GM18511 (cell line): ENCODE data around the gene TOMT.
A peak's percentile ranks its signal among the peaks of the same experiment; 100 is the strongest.

ENCODE experiments used
- ATAC-seq: cut with Tn5 transposase; IDR thresholded peaks from one replicate; pipeline ENCODE4 v1.9.1; 2021; ENCODE audit warnings: mild to moderate bottlenecking, moderate library complexity; ENCODE audit not compliant: unreplicated experiment

Gene TOMT

DNA sequence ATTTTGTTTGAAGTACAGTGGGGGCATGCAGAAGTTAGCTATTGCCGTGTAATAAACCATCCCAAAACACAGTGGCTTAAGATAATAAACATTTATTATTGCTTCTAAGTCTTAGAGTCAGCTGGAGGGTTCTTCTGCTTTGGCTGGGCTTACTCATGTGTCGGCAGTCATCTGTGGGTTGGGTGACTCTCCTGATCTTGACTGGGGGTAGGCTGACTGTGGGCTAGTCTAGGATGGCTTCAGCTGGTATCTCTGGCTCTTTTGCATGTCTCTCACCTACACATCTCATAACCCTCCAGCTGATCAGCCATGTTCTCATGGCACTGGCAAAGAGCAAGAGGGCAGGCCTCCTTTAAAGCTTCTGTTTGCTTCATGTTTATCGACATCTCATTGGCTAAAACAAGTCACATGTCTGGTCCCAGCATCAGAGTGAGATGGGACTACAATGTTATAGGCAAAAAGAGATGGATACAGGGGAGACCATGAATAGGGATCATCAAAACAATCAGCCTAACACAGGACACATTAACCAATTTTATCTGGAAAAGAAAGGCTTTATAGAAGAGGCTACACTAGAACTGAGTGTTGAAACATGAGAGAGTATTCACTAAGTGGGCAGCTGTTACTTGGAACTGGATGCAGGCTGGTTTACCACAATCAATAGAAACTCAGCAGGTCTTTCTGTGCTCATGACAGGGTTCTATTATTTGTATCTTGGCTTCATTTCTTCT is 19.9 kb upstream of the TOMT start:
- ATAC-seq, result no peak

DNA sequence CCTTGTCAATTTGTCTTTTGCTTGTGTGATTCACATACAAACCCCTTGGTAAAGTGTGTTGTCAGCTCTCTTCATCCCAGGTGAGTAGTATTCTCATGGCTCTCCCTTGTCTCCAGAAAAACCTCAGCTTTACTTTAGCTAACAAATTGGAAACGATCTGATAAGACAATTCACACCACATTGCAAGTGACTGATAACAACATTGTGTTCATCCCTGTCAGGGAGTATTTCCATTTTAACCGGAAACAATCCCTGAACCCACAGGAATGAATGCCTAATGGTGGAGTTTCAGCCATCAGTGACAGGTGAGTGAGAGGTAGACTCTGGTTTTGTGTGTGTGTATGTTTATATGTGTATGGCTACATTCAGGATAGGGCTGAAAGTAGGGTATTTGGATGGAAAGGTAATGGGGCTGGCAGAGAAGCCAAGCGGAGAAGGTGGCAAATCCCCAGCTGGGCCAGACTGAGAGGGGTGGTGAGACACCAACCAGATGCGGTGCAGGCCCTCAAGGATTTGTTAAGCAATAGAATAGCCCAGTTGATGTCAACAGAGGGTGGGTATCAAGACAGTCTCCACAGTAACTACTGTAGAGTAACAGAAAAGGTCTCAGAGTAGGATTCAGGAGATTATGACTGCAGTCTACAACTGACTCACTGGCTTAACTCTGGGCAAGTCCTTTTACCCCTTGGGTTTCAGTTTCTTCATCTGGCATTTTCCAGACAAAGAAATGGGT is 17.5 kb upstream of the TOMT start:
- no peak for ATAC-seq

GRCh38 chr11:72091292-72091691 is 14.4 kb upstream of the TOMT start:
- ATAC-seq, result no peak

- ATAC-seq, result no peak
These were observed 7.0 kb upstream of the TOMT start for GRCh38 chr11:72098741-72099140.

- no peak for ATAC-seq
These were observed 5.7 kb upstream of the TOMT start for GRCh38 chr11:72100009-72100408.

DNA sequence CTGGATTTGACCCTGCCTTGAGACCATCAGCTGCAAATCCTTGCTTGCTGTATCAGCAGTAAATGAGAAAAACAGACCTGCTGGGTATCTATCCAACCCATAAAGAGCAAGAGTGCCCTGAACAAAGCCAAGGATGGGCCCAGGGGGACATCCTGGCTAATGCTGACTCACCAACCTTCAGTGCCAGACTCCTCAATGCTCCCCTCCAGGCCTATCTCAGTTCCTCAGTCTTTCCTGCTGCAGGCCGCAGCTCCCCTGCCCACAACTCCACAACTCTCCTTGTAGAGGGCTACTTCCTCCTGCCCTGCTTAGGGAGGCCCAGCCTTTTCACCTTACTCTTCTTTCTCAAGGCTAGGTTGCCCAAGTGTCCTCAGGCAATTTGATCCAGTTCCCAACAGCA is 5.3 kb upstream of the TOMT start:
- no peak for ATAC-seq

DNA sequence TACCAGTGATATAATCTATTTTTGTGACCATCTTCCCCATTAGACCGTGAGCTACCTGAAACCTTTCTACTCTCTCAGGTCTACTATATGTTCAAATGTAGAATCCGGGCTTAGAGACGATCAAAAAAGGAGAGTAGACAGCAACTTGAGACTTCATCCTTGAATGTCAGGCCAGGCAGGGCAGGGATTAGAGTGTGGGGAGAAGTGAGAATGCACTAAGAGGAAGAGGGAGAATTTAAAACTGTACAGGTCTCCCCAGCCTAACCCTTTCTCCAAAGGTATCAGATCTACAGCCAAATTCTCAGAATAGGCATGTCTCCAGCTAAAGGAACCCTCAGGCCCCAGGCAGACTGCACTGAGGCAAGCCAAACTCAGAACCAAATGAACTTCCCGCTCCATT is 3.6 kb upstream of the TOMT start:
- ATAC-seq, result no peak

- ATAC-seq, result no peak
These were observed 3.1 kb upstream of the TOMT start for GRCh38 chr11:72102631-72102945.

DNA sequence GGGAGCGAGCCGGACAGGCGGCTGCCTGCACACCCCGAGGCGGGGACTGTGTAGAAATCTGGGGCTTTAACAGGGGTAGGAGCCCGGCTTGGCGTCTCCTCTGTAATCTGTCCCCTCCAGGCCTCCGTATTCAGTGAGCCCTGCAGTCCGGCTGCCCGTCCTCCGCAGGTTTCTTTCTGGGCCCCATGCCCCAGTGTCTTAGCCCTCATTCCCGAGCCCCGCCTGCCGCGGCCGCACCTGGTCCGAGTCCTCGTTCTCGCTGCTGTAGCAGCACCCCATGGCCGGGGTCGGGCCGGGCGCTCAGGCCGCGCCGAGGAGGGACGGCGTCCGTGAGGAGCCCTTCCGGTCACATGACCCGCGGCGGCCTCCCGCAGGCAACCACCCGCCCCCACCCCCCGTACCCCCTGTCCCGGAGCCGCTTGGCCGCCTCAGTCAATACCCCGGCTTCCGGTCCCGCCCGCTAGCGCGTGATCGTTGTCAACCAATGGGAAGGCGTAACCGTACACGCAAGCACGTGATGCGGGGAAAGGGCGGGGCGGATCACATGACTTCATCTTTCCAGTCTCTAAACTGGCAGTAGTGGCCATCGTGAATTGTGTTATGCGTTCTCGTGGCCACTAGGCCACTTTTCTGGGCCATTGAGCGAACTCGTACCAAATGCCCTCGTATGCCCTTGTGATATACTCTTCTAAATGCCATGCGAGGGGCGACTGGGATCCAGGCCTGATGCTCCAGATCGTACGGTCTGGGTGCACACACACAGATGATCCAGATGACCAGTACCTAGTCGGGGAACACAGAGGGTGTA is 2.6 kb upstream of the TOMT start, which contains the start of gene LAMTOR1:
Gene LAMTOR1 (minus strand): TSS at position 352 of the 808 bp plus-strand sequence. CDS start 73 bp downstream, at position 279.
- ATAC-seq, result peak; percentile 90

DNA sequence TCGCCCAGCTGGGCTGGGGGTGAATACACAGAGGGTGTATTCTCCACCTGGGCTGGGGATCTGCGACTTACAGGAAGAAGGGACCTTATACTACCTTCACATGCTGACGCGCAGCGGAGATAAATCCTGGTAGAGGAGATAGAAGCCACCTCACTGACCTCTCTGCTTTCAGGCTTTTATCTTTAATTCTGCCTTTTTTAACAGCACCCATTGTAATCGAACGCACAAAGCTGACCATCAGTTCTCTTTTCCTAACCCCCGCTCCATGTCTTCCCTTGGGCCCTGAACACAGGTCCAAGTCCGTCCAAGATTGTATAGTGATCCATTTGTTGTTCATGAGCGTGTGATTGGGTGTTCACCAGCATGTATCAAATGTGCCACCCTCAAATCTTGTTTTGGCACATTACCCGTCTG is 2.0 kb upstream of the TOMT start:
- no peak for ATAC-seq

- peak; percentile 10 for ATAC-seq
These were observed 5.8 kb downstream of the TOMT start for GRCh38 chr11:72111300-72112142.

GRCh38 chr11:72112143-72112977 is 6.6 kb downstream of the TOMT start, which contains the start of gene ANAPC15:
TSS of gene ANAPC15 (minus strand) at chr11:72112695. CDS start at chr11:72111276, 1,419 bp downstream.
- peak; percentile 95 for ATAC-seq

DNA sequence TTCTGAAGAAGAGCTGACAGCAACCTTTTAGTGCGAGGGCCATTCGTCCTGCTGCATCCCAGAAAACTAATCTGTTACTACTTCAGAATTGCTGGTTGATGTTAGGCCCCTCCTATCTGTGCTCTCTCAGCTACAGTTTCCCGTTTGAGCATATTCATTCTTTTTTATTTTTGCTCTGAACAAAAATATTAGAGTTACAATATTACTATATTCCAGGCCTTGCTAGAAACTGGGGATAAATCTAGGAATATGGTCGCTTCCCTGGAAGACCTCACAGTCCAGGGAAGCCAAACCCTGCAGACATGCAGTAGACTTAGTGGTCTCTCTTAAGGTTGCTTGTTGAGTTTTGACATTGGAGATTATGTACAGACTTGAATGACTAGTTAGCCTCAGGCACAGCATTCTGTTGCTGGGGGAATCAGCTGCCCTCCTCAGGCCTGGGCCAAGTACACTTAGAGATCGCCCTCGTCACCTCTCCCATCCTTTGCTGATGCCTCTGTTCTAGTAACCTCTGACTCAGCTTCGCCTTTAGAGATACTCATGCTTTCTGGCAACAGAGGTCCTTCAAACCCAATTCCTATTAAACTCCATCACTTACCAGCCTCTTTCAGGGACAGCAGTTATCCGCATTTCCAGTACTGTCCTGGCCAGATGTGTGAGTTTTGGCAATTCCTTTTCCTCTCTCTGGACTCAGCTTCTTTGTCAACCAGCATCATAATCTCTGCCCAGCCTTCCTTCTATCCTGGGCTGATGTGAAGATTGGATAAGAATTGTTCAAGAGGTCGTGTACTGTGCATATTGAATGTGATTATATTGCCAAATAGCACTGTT is 7.5 kb downstream of the TOMT start:
- peak; percentile 1 for ATAC-seq

DNA sequence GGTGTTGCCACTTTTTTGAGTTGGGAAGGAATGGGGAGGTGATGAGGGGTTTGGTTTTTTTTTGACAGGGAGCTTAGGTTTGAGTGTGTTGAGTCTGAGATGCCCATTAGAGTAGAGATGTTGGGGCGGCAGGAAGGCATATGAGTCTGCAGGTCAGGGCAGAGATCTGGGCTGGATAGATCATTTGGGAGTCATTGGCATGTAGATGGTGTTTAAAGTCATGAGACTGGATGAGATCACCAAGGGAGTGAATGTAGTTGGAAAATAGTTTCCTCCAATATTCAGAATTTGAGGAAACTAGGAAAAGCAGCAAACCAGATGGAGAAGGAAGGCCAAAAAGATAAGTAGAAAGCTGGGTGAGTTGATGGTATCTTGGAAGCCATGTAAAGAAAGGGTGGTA is 8.8 kb downstream of the TOMT start:
- ATAC-seq, result no peak

- no peak for ATAC-seq
These were observed 10.5 kb downstream of the TOMT start for GRCh38 chr11:72116019-72116755.

DNA sequence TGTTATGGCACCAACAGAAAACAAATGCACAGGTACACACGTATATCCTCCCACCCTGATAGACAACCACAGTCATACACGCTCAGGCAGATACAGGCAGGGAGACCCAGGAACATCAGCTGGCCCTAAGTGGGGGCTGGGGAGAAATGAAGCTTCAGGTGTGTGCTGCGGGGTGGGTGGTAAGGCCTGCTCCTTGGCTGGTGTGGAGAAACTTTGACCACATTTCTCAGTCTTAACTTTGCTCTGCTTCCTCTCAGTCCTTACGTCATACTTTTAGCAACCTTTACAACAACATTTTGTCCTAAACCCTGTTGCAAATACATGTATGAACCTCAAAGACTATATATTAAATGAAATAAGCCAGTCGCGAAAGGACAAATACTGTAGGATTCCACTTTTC is 13.5 kb downstream of the TOMT start:
- ATAC-seq, result no peak

- no peak for ATAC-seq
These were observed 15.2 kb downstream of the TOMT start for GRCh38 chr11:72120930-72121329.

DNA sequence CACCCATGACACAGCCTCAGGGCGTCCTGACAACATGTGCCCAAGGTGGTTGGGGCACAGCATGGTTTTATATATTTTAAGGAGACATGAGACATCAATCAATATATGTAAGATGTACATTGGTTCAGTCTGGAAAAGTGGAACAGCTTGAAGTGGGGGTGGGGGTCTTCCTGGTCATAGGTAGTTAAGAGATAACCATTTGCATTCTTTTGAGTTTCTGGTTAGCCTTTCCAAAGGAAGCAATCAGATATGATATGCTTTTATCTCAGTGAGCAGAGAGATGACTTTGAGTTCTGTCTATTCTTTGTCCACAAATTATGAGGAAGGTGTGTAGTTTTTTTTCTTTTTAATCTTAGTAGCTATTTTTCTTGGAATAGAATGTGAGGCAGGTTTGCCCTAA is 16.9 kb downstream of the TOMT start:
- ATAC-seq, result no peak
